B cell (primary cell): ENCODE measurements around the gene ANKDD1B. TPM values are rescaled to one million over a fixed set of nuclear protein-coding genes. Genes with fewer than 3 reads are reported as not detected.

Experiments used
- ATAC-seq: fragments of 200-7000 bp; cut with Tn5 transposase; one replicate; pipeline ENCODE4 v1.10.0; 2021; ENCODE audit warnings: low read depth, mild to moderate bottlenecking, moderate number of reproducible peaks, moderate library complexity
- CTCF ChIA-PET: fragments of 350-600 bp; sonication (Branson Sonifier 250); formaldehyde crosslinking; loops from one replicate; lab custom pipeline; 2021; ENCODE audit warnings: antibody characterized with exemption, inconsistent platforms; lab: Charles Lee
- POLR2A ChIA-PET: fragments of 350-600 bp; sonication (Branson Sonifier 250); formaldehyde crosslinking; loops from one replicate; lab custom pipeline; 2021; ENCODE audit warnings: antibody characterized with exemption; lab: Charles Lee
- DNase-seq: peaks from one replicate; pipeline ENCODE4 v3.0.0; 2013
- H2AFZ ChIP-seq: 2 replicates; pipeline ENCODE4 v1.6.1; 2012; ENCODE audit warnings: mild to moderate bottlenecking, low read depth, low read length; ENCODE audit not compliant: insufficient read depth, poor library complexity, severe bottlenecking
- H3K27ac ChIP-seq, 2 donors: 1 replicate in 1 of 2; 2 replicates in 1 of 2; pipeline ENCODE4 v1.5.1; 2012 to 2013; ENCODE audit warnings: low read length in 2 of 2, mild to moderate bottlenecking in 2 of 2, moderate library complexity in 1 of 2
- H3K27me3 ChIP-seq, 4 experiments: fragments of 200-600 bp in 1 of 4; sonication (generic) in 1 of 4; replicated peaks in 1 of 4; 1 replicate in 2 of 4; 2 replicates in 2 of 4; pipeline versions ENCODE4 v1.6.1 to v1.7.0; 2013 to 2016; ENCODE audit warnings: low read length in 3 of 4, mild to moderate bottlenecking in 2 of 4, mixed read lengths in 1 of 4, moderate library complexity in 1 of 4; ENCODE audit not compliant: insufficient read depth in 4 of 4, control insufficient read depth in 3 of 4; ENCODE audit errors: control extremely low read depth in 1 of 4
- H3K36me3 ChIP-seq, 2 experiments: replicated peaks in 1 of 2; 1 replicate in 1 of 2; 2 replicates in 1 of 2; pipeline versions ENCODE4 v1.6.1 to v1.7.1; 2013; ENCODE audit warnings: low read length in 1 of 2; ENCODE audit not compliant: insufficient read depth in 2 of 2, control insufficient read depth in 1 of 2; ENCODE audit errors: control extremely low read depth in 1 of 2, extremely low read depth in 1 of 2
- H3K4me1 ChIP-seq, 2 donors: fragments of 200-600 bp in 1 of 2; sonication (generic) in 1 of 2; 1 replicate in 1 of 2; 2 replicates in 1 of 2; pipeline versions ENCODE4 v1.5.1 to v1.6.1; 2013 to 2017; ENCODE audit warnings: low read length in 2 of 2; ENCODE audit not compliant: control insufficient read depth in 2 of 2, insufficient read depth in 2 of 2
- H3K4me2 ChIP-seq: replicated peaks from 2 replicates; pipeline ENCODE3; 2012; ENCODE audit warnings: mild to moderate bottlenecking, low read depth, low read length; ENCODE audit not compliant: poor library complexity, severe bottlenecking
- H3K4me3 ChIP-seq, 5 experiments: fragments of 200-600 bp in 1 of 5; sonication (generic) in 1 of 5; 1 replicate in 3 of 5; 2 replicates in 2 of 5; pipeline versions ENCODE4 v1.5.1 to v1.7.0; 2011 to 2016; ENCODE audit warnings: low read length in 4 of 5, mild to moderate bottlenecking in 4 of 5, low read depth in 2 of 5, control low read depth in 1 of 5, moderate library complexity in 1 of 5; ENCODE audit not compliant: insufficient read depth in 1 of 5; ENCODE audit errors: control extremely low read depth in 1 of 5, extremely low read depth in 1 of 5
- H3K79me2 ChIP-seq: fragments of 200-600 bp; sonication (generic); one replicate; pipeline ENCODE4 v1.6.0; 2016; ENCODE audit warnings: low read length; ENCODE audit not compliant: control insufficient read depth, insufficient read depth
- H3K9ac ChIP-seq: fragments of 200-600 bp; sonication (generic); 2 replicates; pipeline ENCODE4 v1.6.1; 2017; ENCODE audit warnings: mild to moderate bottlenecking, low read length, moderate library complexity
- H3K9me3 ChIP-seq, 3 donors: one replicate each; pipeline versions ENCODE4 v1.6.1 to v1.7.1; 2013; ENCODE audit warnings: low read length in 2 of 3; ENCODE audit not compliant: control insufficient read depth in 2 of 3, insufficient read depth in 1 of 3; ENCODE audit errors: control extremely low read depth in 1 of 3
- H4K20me1 ChIP-seq: 2 replicates; pipeline ENCODE4 v1.6.0; 2012; ENCODE audit warnings: mild to moderate bottlenecking, low read length; ENCODE audit not compliant: insufficient read depth, control insufficient read depth, poor library complexity, severe bottlenecking
- H3K27ac Mint-ChIP-seq: one replicate; pipeline ENCODE4 v1.8.0; 2021; ENCODE audit warnings: mixed read lengths
- H3K27me3 Mint-ChIP-seq: one replicate; pipeline ENCODE4 v1.8.0; 2021; ENCODE audit warnings: mixed read lengths
- H3K4me1 Mint-ChIP-seq: one replicate; pipeline ENCODE4 v1.8.0; 2021; ENCODE audit warnings: mixed read lengths
- H3K4me3 Mint-ChIP-seq: one replicate; pipeline ENCODE4 v1.8.0; 2021; ENCODE audit warnings: mixed read lengths
- H3K9me3 Mint-ChIP-seq: one replicate; pipeline ENCODE4 v1.8.0; 2022; ENCODE audit warnings: mixed read lengths; ENCODE audit not compliant: insufficient read depth
- CTCF ChIP-seq: fragments of 200-600 bp; IDR thresholded peaks from one replicate; pipeline ENCODE4 v1.8.0; 2022; ENCODE audit warnings: antibody characterized with exemption, mild to moderate bottlenecking
- EZH2 ChIP-seq: IDR thresholded peaks from 2 replicates; pipeline ENCODE4 v1.6.1; 2012; ENCODE audit warnings: borderline replicate concordance, low read depth, mild to moderate bottlenecking, moderate library complexity, low read length; ENCODE audit not compliant: insufficient read depth, poor library complexity, severe bottlenecking
- WGBS: methylation state at CpG from one replicate; pipeline ENCODE4 v1.1.5; 2013; ENCODE audit warnings: missing lambda C conversion rate; ENCODE audit not compliant: insufficient coverage; 5-methylcytosine and 5-hydroxymethylcytosine counted together
- intact Hi-C: fragments of 100-400 bp; cut with micrococcal nuclease; formaldehyde crosslinking; loops from one replicate; pipeline ENCODE4 v1.10.0; 2022
- polyA plus RNA-seq: library from polyadenylated mRNA; depleted of rRNA; stranded (reverse); fragments of >200 nt; gene quantifications from 2 replicates; pipeline ENCODE4 v1.2.3, GENCODE V29; 2012
- total RNA-seq, 2 donors: library from RNA; stranded (reverse); fragments of 120-200 nt in 1 of 2; gene quantifications; 1 replicate in 1 of 2; 2 replicates in 1 of 2; pipeline versions ENCODE4 v1.2.3 to v1.2.4, GENCODE V29; 2013 to 2022

ANKDD1B gene
- total and polyA plus RNA-seq, 2 donors (not counting 1 experiment from before 2014, with no cell fraction given) = 0.30 to 1.1 TPM

GRCh38 chr5:75651575-75652238, 40.5 kb downstream of the ANKDD1B start:
- Mint-ChIP-seq H3K9me3 (no peaks in the 10 kb centered on the region), H3K4me3 (no peak overlapping the region), H3K4me1 (no peaks in the 10 kb centered on the region), H3K27me3 (no peaks in the 10 kb centered on the region), H3K27ac (no peak overlapping the region)
- intact Hi-C loops = no loop called here
- no peak overlapping the region for H3K9ac ChIP-seq
- H3K9me3 ChIP-seq = no peaks in the 10 kb centered on the region
- DNase-seq (no peak), ATAC-seq (no peak)
- H3K27ac ChIP-seq = no peak overlapping the region
- H3K4me1 ChIP-seq = no peaks in the 10 kb centered on the region
- no peak overlapping the region for H3K4me2 ChIP-seq
- TF ChIP-seq EZH2 = no peak
- no peak for TF ChIP-seq CTCF
- ChIA-PET CTCF (no interaction called here), POLR2A (no interaction called here)
- H3K79me2 ChIP-seq = no peaks in the 10 kb centered on the region
- H2AFZ ChIP-seq = no peak overlapping the region
- 95% methylated on average over 2 of the region's 4 CpGs for WGBS
- H3K36me3 ChIP-seq = no peaks in the 10 kb centered on the region
- no peaks in the 10 kb centered on the region for H3K27me3 ChIP-seq
- H3K4me3 ChIP-seq = no peak overlapping the region
- no peaks in the 10 kb centered on the region for H4K20me1 ChIP-seq

GRCh38 chr5:75653521-75653920, 42.3 kb downstream of the ANKDD1B start:
- WGBS = no CpG with 5 or more reads among the region's 2 CpGs
- Histone ChIP-seq H3K9me3 (no peaks in the 10 kb centered on the region), H2AFZ (no peak overlapping the region), H3K36me3 (no peaks in the 10 kb centered on the region), H3K79me2 (no peaks in the 10 kb centered on the region), H3K4me2 (no peak overlapping the region), H3K9ac (no peak overlapping the region), H4K20me1 (no peaks in the 10 kb centered on the region), H3K4me3 (no peak overlapping the region), H3K27me3 (no peaks in the 10 kb centered on the region), H3K4me1 (no peaks in the 10 kb centered on the region), H3K27ac (no peak overlapping the region)
- DNase-seq (no peak), ATAC-seq (no peak)
- Mint-ChIP-seq H3K4me3 (no peak overlapping the region), H3K27ac (no peak overlapping the region), H3K9me3 (no peaks in the 10 kb centered on the region), H3K27me3 (no peaks in the 10 kb centered on the region), H3K4me1 (no peaks in the 10 kb centered on the region)
- TF ChIP-seq CTCF (no peak), EZH2 (no peak)
- CTCF ChIA-PET = no interaction called here
- POLR2A ChIA-PET = no interaction called here
- intact Hi-C loops = no loop called here
